A549 treated with ZK216348 at 1 μM for 4 hours (cell line): ENCODE data around the gene PAK2. TPM values are rescaled to one million over a fixed set of nuclear protein-coding genes. Genes with fewer than 3 reads are reported as not detected.

Experiments used
- total RNA-seq: library from RNA; stranded (reverse); fragments of 200-300 nt; extraction: Qiagen RNA extraction; gene quantifications from 5 replicates; pipeline ENCODE4 v1.2.3, GENCODE V29; 2022; ENCODE audit warnings: low read depth

PAK2 gene
- total RNA-seq, result 32.8 to 47.6 TPM (median 41.6 TPM) in 5 replicates

DNA sequence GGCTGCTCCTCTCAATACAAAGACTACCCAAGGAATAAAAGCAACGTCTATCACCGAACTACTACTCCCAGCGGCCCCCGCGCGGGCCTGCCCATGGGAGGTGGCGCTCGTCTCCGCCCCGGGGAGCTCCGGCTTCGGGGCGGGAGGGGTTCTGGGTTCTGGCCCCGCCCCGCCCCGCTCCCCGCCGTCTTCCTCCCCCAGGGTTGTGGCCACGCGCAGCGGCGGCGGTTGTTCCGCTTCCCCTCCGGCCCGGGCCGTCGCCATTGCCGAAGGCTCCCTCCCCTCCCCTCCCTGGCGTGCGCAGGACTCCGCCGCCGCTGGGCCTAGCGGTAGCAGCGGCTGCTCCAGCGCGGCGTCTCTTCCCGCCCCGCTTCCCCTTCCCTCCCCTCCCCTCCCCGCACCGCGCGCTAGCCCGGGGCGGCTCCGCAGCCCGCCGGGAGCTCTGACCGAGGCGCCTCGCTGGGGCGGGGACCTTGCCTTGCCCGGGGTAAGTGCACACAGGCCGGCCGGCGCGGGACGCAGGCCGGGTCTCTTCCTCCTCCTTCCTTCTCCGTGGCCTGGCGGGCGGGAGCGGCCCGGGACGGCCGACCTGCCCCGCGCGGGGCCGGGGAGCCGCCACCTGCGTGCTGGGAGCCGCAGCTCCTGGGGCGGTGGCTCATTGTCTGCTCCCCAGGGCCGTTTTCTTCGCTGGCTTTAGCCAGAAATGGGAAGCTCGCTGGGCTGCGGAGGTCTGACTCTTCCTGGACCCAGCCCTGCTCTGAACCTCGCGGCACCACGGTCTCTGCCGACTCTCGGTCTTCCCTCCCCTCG, at the start of gene PAK2:
TSS of gene PAK2 (plus strand) at position 187 of the 810 bp plus-strand sequence. CDS start 42,790 bp downstream, outside the sequence.

DNA sequence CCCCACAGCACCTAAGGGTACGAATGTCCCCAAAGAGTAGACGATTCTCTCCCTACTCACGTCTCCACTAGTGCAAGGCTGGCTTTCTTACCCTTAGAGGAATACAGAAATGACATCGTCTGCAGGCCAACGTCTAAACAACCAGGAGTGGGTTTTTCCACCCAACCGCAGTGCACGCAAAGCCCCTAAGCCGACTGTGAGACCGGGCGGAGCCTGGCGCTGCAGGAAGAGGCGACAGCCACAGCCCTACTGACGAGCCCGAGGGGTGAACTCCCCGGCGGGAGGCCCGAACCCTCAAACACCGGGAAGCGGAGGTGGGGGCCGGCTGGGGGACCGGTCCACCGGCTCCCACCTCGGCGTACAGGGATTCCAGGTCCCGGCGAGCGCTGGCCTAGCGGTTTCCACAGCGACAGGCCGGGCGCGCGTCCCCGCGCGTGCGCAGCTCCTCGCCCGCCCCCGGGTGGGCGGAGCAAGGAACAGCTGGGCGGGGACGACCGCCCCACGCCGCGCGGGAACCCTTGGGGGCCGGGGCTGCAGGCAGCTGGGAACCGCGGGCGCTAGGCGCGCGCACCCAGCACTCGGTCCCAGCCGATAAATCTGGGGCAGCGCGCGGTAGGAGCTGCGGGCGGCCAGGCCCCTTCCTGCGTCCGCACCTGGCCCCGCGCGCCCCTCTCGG, 27.7 kb upstream of the PAK2 start, which contains the start of the genes CEP19 and PIGX:
TSS of gene CEP19 (minus strand) at position 413 of the 676 bp plus-strand sequence. CDS start 3,593 bp downstream, outside the sequence.
TSS of gene PIGX (plus strand) at position 540 of the 676 bp plus-strand sequence.

DNA sequence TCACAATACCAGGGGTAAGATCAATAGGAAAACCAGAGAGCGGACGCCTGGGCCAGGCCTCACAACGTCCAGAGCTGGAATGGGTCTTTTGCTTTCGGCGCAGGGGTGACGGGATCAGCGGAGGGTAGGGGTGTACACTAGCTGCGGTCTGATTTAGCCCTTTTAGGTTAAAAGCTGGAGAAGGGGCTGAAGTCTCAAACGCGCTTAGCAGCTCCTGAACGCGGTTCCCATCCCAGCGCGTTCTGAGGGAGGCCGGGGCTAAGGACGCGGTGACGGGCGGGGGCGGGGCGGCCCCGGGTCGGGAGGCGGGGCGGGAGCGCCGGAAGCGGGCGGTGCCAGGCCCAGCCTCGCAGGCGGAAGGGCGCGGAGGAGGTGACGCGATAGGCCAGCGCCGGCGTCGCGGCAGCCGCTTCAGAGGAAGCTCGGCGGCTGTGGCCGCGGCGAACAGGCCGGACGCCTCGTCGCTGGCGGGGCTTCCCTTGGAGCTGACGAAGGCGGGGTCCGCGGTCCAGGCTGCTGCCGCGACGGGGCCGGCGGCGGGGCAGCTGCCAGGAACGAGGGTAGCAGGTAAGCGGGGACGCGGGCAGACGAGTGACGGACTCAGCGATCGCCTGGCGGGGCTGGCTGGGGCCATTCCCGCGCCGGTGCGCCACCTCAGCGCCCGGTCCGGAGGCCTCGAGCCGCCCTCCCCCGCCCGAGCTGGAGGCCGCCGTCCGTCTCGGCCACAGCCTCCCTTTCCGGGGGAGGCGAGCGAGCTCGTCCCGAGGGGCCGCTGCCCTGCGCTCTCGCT, 128.0 kb downstream of the PAK2 start, which contains the start of gene SENP5:
TSS of gene SENP5 (plus strand) at position 414 of the 790 bp plus-strand sequence. CDS start 17,262 bp downstream, outside the sequence.

Other genes starting within 250 kb of the PAK2 start
- 3.3 to 4.8 TPM (median 4.1 TPM) in 5 replicates for gene RNF168, start 236.1 kb upstream of the PAK2 start, total RNA-seq
- gene SMCO1, start 224.5 kb upstream of the PAK2 start, total RNA-seq, result not detected in 5 replicates
- 9.6 to 11.7 TPM (median 10.2 TPM) in 5 replicates for gene WDR53, start 171.3 kb upstream of the PAK2 start, total RNA-seq
- 3.6 to 8.1 TPM (median 7.1 TPM) in 5 replicates for gene FBXO45, start 171.2 kb upstream of the PAK2 start, total RNA-seq
- gene NRROS, start 100.2 kb upstream of the PAK2 start, total RNA-seq, result not detected in 5 replicates
- 2.6 to 2.9 TPM (median 2.8 TPM) in 5 replicates for gene CEP19, start 27.6 kb upstream of the PAK2 start, total RNA-seq
- gene PIGX, start 27.5 kb upstream of the PAK2 start, total RNA-seq, result 29.2 to 31.9 TPM (median 29.3 TPM) in 5 replicates
- 4.5 to 7.9 TPM (median 6.4 TPM) in 5 replicates for gene SENP5, start 128.1 kb downstream of the PAK2 start, total RNA-seq
- gene NCBP2, start 202.7 kb downstream of the PAK2 start, total RNA-seq, result 36.6 to 58.9 TPM (median 44.4 TPM) in 5 replicates
- gene PIGZ, start 229.0 kb downstream of the PAK2 start, total RNA-seq, result 1.0 to 1.7 TPM (median 1.4 TPM) in 5 replicates